H54 (cell line): Measurements from ENCODE around the gene SART1.
"Not testable (repeated sequence)": the region's sequence is repeated elsewhere in the genome, so short reads cannot be mapped to it uniquely, and the experiment has no call there.

ENCODE experiments used
- DNase-seq: peaks from one replicate; pipeline ENCODE4 v3.0.0; 2011; ENCODE audit warnings: low spot score, mixed read lengths; ENCODE audit not compliant: insufficient read length
- FAIRE-seq: peaks from 3 replicates; lab custom pipeline; 2011; peaks lifted over from hg19 to GRCh38; lab: Jason Lieb, UNC
- POLR2A ChIP-seq: IDR thresholded peaks from 2 replicates; pipeline ENCODE4 v1.6.1; 2011; ENCODE audit warnings: low read depth, mild to moderate bottlenecking, low read length

Gene SART1

DNA sequence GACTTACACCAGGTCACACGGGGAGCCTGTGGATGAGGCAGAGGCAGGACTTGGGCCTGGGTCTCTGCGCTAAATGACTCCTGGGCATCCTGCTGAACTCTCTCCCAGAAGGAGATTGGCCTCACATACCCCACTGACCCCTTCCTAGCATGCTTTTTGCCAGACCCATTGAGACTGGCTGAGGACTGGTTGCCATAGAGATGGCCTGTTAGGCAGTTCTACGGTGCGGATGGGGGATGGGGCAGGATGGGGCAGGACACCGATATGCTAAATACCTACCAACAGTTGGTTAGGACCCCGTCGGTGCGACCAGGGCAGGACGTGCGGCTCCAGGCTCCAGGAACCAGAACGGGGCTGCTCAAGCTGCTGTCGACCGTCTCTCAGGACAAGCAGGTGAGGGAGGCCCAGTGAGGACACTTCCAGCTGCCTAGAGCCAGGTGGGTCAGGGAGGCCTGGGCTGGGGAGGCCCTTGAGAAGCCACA lies 16.1 kb upstream of the SART1 start, which contains the start of gene TSGA10IP:
TSGA10IP (plus strand) TSS at position 51 of the 482 bp plus-strand sequence; CDS start at position 247, 196 bp downstream.
- FAIRE-seq, result no peak
- DNase-seq, result no peak
- no peak for TF ChIP-seq POLR2A

DNA sequence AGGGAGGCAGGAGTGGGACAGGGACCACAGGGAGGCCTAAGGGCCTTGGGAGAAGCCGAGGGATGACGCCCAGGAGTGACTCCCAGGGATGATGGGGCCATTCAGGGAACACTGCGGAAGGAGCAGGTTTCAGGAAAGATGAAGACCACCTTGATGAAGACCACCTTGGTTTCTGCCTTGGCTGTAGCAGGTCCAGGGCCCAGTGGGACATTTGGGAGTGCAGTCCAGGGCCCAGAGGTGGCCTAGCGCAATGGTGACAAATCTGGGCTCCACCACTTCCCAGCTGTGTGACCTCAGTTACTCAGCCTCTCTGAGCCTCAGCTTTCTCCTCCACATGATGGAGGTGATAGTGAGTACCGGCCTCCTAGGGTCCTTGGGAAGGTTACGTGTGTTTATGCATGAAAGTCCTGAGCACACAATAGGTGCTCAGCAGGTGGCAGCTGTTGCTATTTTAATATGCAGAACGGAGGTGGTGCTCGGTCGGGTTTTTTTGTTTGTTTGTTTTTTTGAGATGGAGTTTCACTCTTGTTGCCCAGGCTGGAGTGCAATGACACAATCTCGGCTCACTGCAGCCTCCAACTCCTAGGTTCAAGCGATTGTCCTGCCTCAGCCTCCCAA lies 15.5 kb upstream of the SART1 start:
- no peak for DNase-seq
- FAIRE-seq, result no peak
- no peak for TF ChIP-seq POLR2A

DNA sequence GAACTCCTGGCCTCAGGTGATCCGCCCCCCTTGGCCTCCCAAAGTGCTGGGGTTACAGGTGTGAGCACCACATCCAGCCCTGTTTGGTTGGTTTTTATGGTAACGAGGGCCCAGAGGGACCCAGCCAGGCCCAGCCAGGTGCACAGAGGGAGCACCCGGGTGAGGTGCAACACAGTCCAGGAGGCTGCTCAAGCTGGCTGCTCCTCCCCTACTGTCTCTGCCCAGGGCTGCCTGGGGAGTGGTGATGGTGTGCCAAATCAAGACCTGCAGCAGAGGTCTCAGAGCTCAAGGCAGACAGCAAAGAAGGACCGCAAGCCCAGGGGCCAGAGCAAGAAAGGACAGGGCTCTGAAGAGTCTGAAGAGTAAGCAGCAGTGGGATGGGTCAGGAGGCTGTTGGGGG lies 14.9 kb upstream of the SART1 start:
- DNase-seq, result no peak
- FAIRE-seq, result no peak
- no peak for TF ChIP-seq POLR2A

DNA sequence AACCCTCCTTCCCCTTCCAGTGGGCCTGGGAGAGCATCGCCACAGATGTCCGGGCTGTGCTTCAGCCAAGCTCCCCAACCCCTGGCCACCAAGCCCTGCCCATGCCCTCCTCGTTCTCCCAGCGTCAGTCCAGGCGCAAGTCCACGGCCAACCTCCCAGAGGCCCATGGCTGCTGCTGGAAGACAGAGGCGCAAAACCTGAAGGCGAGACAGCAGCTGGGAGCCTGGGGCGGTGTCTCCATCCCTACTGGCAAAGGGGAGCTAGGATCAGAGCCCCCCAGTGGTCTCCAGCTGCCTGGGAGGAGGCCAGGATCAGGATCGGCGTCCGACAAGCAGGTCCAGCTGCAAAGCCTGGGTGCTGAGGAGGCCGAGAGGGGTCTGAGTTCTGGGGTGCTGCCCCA lies 14.4 kb upstream of the SART1 start:
- DNase-seq (no peak), FAIRE-seq (no peak)
- no peak for TF ChIP-seq POLR2A

DNA sequence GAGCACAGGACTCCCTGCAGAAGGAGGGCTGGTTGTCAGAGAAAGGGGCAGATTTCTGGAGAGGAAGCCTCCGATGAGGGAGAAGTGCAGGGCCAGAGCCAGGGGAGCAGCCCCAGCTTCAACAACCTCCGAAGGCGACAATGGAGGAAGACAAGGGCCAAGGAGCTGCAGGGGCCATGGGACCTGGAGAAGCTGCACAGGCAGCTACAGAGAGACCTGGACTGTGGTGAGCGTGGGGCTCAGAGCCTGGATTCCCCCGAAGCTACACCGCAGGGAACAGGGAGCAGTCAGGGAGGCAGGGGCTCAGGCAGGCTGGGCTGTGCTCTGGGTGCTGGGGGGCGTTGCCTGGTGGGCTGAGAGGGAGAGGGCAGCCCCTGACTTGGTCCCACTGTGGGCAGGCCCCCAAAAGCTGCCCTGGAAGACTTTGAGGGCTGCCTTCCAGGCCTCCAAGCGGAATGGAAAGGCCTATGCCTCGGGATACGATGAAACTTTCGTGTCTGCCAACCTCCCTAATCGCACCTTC lies 13.9 kb upstream of the SART1 start:
- FAIRE-seq, result no peak
- TF ChIP-seq POLR2A, result no peak

DNA sequence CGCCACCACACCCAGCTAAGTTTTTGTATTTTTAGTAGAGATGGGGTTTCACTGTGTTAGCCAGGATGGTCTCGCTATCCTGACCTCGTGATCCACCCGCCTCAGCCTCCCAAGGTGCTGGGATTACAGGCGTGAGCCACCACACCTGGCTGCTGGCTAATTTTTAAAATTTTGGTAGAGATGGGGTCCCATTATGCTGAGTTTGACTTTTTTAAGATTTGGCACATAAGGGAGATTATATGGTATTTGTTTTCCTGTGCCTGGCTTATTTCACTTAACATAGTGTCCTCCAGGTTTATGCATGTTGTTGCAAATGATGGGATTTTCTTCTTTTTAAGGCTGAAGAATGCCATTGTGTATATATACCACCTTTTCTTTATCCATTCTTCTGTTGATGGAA lies 10.8 kb upstream of the SART1 start:
- not testable (repeated sequence) for FAIRE-seq, DNase-seq

More for the DNA sequence above, 13.9 kb upstream of the SART1 start:
- no peak for DNase-seq

DNA sequence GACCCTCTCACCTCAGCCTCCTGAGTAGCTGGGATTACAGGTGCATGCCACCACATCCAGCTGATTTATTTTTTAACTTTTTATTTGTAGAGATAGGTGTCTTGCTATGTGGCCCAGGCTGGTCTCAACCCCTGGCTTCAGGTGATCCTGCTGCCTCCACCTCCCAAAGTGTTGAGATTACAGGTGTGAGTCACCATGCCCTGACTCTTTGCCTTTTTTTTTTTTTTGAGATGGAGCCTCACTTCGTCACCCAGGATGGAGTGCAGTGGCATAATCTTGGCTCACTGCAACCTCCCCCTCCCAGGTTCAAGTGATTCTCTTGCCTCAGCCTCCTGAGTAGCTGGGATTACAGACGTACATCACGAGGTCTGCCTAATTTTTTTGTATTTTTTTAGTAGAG lies 9.9 kb upstream of the SART1 start:
- FAIRE-seq, DNase-seq: not testable (repeated sequence)

DNA sequence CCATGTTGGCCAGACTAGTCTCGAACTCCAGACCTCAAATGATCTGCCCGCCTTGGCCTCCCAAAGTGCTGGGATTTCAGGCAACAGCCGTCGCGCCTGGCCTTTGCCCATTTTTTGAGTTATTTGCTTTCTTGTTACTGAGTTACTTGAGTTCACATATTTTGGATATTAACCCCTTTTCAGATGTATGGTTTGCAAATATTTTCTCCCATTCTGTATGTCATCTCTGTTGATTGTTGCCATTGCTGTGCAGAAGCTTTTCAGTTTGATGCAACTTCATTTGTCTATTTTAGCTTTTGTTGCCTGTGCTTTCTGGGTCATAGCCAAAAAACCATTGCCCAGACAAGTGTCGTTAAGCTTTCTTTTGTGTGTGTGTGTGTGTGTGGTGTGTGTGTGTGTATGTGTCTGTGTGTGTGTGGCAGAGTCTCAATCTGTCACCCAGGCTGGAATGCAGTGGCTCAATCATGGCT lies 9.4 kb upstream of the SART1 start:
- no peak for TF ChIP-seq POLR2A
- no peak for DNase-seq
- FAIRE-seq, result no peak

DNA sequence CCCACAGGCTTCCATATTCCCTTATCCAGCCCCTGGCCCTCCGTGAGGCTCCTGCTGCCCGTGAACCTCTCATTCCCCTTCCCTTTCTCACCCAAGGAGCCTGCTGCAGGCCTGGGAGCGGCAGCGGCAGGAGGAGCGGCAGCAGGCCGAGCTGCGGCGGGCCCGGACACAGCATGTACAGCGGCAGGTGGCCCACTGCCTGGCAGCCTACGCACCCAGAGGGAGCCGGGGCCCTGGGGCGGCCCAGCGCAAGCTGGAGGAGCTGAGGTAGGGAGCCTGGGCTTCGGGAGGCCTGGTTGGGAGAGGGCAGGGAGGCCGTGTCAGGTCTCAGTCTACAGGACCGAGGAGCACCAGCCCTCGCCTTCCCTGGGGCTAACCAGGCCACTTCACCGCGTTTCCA lies 8.1 kb upstream of the SART1 start:
- no peak for TF ChIP-seq POLR2A
- no peak for FAIRE-seq
- no peak for DNase-seq

DNA sequence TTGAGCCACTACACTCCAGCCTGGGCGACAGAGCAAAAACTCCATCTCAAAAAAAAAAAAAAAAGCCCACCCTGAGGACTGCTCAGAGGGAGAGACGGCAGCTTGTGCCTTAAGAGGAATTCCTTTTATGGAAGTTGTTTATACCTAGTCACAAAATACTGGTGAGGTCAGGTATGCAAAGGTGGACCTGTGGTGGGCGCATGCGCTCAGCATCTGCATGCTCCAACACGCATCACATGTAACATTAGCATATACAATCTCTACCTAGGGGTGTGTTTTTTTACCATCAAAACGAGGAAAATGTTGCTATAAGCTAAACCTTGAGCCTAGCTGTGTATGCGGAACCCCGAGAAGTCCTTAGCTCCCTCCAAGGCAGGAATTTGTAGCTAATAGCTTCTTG lies 6.8 kb upstream of the SART1 start:
- FAIRE-seq (no peak), DNase-seq (no peak)
- no peak for TF ChIP-seq POLR2A

DNA sequence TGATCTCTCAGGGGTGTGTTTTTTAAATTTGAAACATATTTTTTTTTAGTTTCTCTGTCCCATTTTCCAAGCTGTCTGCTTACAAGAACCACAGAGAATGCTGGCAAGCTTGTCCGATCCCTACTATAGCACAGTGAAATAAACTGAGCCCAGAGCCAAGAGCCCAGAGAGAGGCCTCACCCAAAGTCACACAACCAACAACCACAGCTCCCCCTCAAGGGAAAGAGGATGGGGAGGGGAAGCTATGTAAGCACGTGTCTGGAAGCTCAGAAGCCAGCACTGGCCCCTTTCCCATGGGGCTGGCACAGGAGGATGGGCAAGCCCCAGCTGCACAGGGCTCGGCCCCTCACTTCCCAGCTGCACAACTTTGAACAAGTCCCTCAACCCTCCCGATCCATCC lies 3.2 kb upstream of the SART1 start:
- FAIRE-seq (no peak), DNase-seq (no peak)
- no peak for TF ChIP-seq POLR2A

DNA sequence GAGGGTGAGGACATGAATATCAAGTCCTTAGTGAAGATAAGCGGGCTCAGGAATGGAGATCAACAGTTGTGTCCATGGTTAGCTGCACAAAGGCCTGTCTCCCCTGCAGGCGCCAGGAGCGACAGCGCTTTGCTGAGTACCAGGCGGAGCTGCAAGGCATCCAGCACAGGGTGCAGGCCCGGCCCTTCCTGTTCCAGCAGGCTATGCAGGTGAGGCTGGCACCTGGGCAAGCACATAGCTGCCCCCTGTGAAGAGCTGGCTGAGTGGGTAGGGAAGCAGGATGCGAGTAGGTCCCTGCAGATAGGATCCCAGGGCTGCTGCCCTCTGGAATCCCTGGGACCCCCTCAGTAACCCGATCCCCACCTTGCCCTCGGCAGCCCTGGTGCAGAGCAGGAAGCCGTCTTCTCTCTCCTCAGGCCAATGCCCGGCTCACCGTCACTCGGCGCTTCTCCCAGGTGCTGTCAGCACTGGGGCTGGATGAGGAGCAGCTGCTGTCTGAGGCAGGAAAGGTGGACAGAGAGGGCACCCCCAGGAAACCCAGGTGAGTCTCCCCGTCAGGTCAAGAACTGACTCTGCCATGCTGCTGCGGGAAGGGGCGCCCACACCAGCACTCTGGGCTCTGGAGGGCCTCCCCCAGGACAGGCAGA lies 2.6 kb upstream of the SART1 start:
- no peak for TF ChIP-seq POLR2A
- FAIRE-seq (no peak), DNase-seq (no peak)

DNA sequence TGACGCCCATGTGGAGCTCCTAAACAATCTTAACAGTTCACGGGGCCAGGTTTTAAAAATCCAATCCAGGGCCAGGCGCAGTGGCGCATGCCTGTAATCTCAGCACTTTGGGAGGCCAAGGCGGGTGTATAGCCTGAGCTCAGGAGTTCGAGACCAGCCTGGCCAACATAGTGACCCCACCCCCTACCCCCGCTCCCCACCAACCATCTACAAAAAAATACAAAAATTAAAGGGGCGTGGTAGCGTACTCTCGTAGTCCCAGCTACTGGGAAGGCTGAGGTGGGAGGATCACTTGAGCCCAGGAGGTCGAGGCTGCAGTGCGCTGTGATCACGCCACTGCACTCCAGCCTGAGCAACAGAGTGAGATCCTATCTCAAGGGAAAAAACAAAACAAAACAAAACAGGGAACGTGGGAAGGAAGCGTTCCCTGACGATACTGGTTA lies 689 bp upstream of the SART1 start:
- TF ChIP-seq POLR2A, result no peak
- DNase-seq (no peak), FAIRE-seq (no peak)

DNA sequence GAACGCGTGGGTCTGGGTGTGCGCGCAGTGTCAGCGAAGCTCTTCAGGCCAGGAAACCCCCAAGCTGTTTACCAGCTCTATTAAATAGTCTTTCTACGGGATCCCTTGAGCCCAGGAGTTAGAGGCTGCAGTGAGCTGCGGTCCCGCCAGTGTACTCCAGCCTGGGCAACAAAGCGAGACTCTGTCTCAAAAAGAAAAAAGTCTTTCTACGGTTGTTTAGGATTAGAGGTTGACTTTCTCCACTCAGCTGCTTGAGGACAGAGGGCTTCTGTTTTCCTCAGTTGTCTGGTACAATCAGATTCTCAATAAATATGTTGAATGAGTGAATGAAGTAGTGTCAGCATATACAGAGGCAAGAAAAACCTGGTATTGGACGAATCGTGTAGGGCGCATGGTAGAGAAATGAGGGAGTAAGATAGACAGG lies 619 bp downstream of the SART1 start:
- DNase-seq (no peak), FAIRE-seq (no peak)
- TF ChIP-seq POLR2A, result no peak
